GM19467 (cell line): ENCODE measurements around the gene MRPS23.
"Not testable (repeated sequence)": the region's sequence is repeated elsewhere in the genome, so short reads cannot be mapped to it uniquely, and the experiment has no call there.

Source experiments
- ATAC-seq: cut with Tn5 transposase; IDR thresholded peaks from one replicate; pipeline ENCODE4 v1.9.1; 2021; ENCODE audit warnings: mild to moderate bottlenecking, moderate library complexity; ENCODE audit not compliant: unreplicated experiment

MRPS23 gene

GRCh38 chr17:57864273-57864672, 14.4 kb upstream of the MRPS23 start:
- no peak for ATAC-seq

DNA sequence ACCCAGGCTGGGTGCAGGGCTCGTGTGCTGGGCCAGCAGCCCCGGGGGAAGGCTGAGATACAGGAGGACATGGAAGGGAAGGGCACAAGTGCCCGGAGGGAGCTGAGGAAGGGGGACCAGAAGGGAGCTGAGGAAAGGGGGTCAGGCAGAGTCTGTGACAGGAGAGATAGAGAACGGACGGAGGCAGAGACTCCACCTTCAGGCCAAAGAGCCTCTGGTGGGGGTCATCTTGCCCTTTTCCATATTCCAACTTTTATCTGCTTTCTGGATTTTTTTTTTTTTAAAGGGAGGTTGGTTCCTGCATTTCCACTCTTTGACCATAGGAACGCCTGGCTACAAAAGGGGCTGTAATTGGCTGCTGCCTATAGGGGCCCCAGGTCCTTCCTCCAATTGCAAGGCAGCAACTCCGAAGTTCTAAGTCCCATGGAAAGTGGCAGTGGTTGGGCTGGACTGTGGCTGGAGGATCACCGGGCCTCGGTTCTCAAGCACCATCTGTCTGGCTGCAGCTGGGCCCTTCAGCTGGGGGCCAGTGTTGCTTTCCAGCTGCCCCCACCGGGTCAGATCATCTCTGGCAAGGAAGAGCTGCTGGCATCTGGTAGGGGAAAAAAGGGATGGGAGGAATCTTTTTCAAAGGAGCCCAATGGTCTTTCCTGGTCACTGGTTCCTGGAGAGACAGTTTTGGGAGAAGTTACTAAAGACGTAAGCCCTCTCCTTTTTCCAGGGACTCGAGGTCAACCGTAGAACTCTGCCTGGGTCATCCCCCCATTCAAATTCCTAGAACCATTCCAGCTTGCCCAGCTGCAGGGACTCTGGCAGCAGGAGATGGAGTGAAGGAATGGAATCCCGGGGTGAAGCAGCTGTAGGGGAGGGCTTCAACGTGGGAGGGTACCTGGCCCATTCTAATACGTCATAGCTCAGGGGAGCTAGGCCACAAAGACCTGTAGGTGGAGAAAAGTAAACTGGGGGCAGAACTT, 13.1 kb upstream of the MRPS23 start:
- no peak for ATAC-seq

DNA sequence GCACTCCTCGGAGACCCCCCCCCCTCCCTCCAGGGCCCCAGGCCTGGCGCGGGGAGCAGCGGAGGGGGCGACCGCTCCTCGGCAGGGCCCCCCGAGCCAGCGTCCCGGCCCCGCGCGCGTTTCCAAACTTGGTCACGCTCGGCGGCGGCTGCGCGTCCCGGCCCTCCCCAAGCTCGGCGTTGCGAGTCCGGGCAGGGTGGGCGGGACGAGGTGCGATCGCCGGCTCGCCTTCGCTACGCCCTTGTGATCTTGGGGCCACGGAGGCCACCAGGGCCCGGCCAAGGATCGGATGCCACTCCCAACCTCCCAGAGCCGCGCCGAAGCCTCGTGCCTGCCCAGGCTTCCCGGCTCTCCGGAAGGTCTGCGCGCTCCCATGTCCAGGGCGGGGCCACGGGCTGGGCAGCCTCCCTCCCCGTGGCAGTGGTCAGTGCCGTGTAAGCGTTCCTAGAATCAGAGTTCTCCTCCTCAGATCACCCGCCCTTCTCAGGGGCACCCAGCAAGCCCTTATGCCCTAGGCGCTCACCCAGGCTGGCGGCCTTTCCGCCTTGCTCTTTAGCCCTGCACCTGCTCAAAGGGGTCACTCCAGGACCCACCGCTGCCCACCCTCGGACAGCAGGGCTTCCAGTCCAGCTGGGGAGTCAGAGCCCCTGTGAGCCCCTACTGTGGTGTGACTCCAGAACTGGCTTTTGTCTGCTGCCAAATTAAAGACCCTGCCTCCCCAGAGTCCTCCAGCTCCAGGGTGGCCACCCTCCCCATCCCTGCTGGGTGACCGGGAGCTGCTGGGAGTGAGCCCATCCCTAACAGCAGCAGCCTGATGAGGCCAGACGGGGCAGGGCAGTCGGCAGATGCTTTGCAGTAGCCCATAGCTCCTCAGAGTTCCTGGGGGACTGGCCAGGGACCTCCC, 12.2 kb upstream of the MRPS23 start:
- ATAC-seq, result no peak

DNA sequence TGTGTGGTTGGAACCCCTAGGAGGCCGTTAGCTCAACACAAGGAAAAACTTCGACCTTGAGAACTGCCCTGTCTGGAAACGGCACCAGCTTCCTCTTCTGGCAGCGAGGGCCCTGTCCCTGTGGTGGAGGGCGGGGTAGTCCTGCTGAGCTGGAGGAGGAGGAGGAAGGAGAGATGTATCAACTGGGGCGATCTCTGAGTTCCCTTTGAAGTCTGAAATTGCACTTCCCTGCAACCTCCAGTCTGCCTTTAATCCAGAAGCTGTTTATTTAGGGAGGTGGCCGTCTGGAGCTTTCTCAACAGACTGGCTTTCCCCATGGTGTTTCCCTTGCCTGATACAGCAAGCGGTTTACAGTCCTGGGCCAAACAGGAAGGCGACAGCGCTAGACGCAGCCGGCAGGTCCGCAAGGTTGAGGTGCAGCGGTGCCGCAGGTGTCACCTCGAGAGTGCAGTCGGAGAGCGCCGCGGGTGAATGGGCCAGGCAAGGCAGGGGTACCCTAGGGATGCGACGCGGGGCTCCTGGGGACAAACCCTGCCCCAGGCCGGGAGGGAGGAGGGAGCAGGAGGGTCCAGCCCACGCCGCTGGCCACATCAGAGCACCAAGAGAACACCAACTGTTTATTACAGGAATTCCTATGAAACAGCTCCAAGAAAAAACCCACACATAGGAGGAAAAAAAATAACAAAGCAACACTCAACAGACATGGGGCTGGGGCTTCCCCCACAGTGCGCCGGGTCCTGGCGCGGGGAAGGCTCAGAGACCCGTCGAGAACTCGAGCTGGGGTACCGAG, 11.4 kb upstream of the MRPS23 start:
- ATAC-seq, result no peak

GRCh38 chr17:57860414-57860999, 10.7 kb upstream of the MRPS23 start:
- no peak for ATAC-seq

- no peak for ATAC-seq
Measured at GRCh38 chr17:57859601-57860413, 10.0 kb upstream of the MRPS23 start.

DNA sequence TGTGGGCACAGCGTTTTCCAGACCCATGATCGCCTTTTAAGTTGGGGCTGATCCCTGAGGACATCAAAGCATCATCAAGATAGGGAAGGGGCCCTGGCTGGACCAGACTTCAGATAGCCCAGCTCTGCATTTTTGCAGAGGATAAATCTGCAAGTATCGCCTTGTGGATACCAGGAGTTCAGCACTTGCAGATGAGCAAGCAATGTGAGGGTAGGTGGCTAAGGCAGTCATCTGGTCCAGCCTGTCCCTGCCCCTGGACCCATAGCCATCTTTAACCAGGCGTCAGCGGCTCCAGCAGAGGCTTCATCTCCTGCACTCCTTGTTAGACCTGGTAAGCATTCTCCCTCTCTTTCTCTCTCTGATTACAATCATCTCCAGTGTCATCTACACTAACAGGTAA, 9.0 kb upstream of the MRPS23 start:
- ATAC-seq, result no peak

DNA sequence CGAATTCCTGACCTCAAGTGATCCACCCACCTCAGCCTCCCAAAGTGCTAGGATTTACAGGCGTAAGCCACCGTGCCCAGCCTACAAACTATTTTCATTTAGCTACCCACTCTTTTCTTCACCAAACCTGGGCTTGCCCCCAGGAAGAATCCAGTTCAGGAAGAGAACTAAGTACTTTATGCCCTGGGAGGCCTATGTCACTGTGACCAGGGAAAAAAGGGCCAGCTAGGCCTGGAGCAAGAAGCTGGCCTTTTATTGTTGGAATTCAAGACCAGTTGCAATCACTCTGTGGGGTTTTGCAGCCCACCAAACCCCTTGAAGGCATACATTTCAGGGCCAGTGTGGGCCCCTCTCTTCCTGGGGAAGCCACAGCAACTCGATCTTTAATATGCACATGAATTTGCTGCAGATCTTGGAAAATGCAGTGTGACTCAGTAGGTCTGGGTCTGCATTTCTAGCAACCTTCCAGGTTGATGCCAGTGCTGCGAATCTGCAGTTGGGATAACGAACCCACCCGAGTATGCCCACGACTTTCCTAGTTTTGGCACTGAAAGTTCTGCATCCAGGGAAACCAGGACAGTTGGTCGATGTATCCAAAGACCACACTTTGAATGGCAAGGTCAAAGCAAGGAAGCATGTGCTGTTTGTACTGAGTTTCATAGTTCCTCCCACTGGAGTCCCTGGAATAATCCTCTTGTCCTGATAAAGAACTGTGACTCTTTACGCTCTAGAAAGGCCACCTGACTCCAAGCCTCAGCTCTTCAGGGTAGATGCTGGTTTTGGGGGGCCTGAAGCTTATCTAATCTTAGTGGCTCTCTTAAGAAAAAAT, 7.2 kb upstream of the MRPS23 start:
- no peak for ATAC-seq

DNA sequence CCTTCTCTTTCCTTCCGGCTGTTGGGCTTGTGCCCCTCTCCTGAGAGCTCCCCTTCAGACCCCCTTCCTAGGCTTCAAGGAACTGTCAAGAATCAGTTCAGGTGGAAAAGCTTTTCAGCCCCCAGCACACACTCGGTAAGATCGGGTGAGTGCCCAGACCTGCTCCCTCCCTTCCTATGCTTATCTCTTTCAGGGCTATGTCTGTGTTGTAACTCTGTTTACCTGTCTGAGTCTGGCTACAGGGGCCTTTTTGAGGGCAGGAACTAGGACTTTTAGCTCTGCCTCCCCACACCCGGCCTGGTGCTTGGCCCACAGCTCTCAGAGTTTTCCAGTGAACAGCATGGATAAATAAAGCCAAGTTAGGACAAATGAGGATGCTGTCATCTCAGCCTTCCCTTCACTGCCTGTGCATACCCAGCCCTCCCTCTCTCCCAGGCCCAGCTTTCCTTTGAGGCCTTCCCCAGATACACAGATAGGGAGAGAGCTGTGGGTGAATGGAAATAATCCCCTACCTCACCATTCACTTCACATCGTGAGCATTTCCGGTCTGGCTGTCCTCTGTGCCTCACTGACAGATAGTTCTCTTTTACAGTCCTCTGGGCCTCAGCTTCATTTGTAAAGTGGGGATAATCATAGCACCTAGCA, 5.7 kb upstream of the MRPS23 start:
- no peak for ATAC-seq

- ATAC-seq, result no peak
Measured at GRCh38 chr17:57853695-57854094, 3.9 kb upstream of the MRPS23 start.

DNA sequence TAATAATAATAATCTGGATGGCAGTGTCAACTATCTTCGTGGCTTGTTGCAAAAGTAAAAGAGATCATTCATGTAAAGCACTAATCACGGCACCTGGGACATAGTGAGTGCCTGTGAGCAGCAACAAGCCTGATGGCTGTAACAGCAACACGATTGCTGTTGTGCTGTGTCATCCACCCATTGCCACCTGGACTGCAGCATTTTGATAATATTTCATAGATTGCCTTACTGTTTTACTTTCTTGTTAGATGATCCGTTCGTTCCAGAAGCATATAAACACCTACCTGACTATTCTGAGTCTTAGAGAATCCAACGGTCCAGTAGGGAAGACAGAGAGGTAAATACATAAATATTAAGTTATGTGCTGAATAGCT, 3.1 kb upstream of the MRPS23 start:
- ATAC-seq, result no peak

- no peak for ATAC-seq
Measured at GRCh38 chr17:57852092-57852954, 2.5 kb upstream of the MRPS23 start.

DNA sequence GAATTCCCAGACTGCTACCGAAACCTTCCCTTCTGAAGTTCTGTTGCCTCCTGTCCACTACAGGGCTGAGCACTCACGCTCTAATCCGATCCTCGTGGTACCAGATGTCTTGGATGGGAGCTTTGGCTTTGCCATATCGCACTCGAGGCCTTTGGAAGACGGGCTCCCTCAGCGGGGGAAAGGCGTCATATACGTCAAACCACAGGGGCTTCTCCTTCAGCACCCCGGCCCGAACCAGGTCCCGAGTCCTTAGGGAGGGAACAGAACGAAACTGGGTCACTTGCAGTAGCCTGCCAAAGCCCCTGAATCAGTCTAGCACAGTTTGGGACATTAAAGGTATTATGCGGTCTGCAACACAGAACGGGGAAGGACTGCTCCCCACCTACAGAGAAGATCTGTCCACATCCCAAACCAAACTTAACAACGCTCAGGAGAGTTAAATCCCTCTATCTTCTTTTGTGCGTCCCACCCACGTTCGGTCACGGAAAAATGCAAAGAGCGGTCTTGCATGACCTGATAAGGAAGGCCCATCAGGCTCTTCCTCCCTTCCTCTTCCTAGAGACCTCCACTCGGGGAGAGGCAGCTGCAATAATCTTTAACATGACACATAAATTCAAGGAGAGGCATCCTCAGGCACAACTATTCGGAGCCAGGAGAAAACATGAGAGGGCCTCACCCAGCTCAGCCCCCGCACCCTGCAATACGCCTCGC, 526 bp downstream of the MRPS23 start:
- ATAC-seq, result no peak

GRCh38 chr17:57846056-57846945, 3.5 kb downstream of the MRPS23 start:
- ATAC-seq, result not testable (repeated sequence)

- ATAC-seq, result no peak
Measured at GRCh38 chr17:57842280-57842679, 7.6 kb downstream of the MRPS23 start.

DNA sequence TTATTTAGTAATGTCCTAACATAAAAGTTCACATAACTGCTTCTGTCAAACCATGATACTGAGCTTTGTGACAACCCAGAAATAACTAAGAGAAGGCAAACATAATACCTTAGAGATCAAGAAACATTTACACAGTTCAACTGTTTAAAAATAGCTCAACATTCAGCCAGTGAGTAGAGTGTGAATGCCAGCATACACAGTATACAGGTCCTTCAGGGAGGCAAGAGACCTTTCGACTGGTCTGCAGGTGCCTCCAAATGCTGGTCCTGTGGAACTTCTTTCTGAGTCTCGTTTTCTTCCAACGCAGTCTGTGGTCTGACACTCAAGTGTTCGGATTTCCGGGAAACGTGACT, 10.3 kb downstream of the MRPS23 start:
- no peak for ATAC-seq
